Gastrocnemius medialis (tissue), 4 donors: ENCODE data around the gene SHISA6.

Experiments
- CTCF ChIP-seq, 5 experiments: fragments of 450-650 bp in 3 of 5; fragments of 200-600 bp in 2 of 5; sonication (generic) in 2 of 5; IDR thresholded peaks in 4 of 5; conservative IDR thresholded peaks in 1 of 5; 1 replicate in 4 of 5; 2 replicates in 1 of 5; pipeline ENCODE4 v1.5.1; 2016 to 2019; ENCODE audit warnings: antibody characterized with exemption in 5 of 5, mild to moderate bottlenecking in 3 of 5, moderate library complexity in 3 of 5
- POLR2A ChIP-seq, 2 donors: fragments of 450-650 bp; IDR thresholded peaks; one replicate each; pipeline ENCODE4 v1.6.1; 2017; ENCODE audit warnings: antibody characterized with exemption in 2 of 2, mild to moderate bottlenecking in 2 of 2, moderate library complexity in 2 of 2

GRCh38 chr17:11239379-11239970 is 1.5 kb upstream of the SHISA6 start:
- no peak for TF ChIP-seq CTCF (IDR thresholded peaks at IDR 0.05 in 4 of 5, conservative IDR thresholded peaks at IDR 0.05 in 1 of 5)
- TF ChIP-seq POLR2A (IDR thresholded peaks at IDR 0.05): no peak
